ENCODE results near the gene CCR6. TPM values are rescaled to one million over a fixed set of nuclear protein-coding genes. Genes with fewer than 3 reads are reported as not detected.

Gene CCR6
- polyA plus RNA-seq, 1 donor = 5.9 TPM

DNA sequence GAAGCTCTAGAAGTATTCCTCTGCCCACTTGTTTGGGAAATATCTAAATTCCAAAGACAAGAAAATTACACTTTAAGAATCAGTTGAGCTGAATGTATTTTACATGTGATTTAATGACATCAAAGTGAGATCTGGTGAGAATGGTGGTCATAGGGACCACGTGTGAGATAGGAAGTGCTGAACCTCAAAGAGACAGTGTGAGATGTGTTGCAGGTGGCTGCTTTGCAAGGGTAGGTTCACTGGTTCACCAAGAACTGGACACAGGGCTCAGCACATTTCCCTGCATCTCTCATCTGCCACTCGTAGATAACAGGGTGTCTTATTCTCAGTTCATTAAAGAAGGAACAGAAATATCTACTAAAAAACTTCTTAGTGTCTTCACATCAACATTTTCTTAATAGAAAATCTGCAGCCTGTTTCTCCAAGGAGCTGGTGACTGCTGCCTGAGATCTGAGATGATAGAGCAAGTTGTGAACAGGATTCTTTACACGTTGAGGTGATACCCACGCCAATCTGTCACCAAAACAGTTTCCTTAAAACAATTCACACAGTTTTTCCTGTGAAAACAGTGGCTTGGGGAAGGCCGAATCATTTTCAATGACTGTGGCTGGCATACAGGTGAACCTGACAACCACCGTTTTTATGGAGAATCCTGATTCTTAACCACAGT lies 7.2 kb downstream of the CCR6 start:
- Histone ChIP-seq H3K27ac (ENCODE audit: low read length) (no peak overlapping the region), H3K9me3 (ENCODE audit: control insufficient read depth, low read depth, low read length) (no peaks in the 10 kb centered on the region), H3K36me3 (ENCODE audit: control insufficient read depth, insufficient read depth, low read length) (no peaks in the 10 kb centered on the region), H3K4me3 (ENCODE audit: low read length) (no peak overlapping the region), H3K4me1 (ENCODE audit: control insufficient read depth, insufficient read depth, low read length) (peaks cover 4% of the 10 kb centered on the region), H3K27me3 (ENCODE audit: control insufficient read depth, insufficient read depth, low read length) (no peaks in the 10 kb centered on the region)
- WGBS (ENCODE audit: insufficient coverage, low lambda C conversion rate) = no CpG with 5 or more reads among the region's 6 CpGs
- DNase-seq = no peak

DNA sequence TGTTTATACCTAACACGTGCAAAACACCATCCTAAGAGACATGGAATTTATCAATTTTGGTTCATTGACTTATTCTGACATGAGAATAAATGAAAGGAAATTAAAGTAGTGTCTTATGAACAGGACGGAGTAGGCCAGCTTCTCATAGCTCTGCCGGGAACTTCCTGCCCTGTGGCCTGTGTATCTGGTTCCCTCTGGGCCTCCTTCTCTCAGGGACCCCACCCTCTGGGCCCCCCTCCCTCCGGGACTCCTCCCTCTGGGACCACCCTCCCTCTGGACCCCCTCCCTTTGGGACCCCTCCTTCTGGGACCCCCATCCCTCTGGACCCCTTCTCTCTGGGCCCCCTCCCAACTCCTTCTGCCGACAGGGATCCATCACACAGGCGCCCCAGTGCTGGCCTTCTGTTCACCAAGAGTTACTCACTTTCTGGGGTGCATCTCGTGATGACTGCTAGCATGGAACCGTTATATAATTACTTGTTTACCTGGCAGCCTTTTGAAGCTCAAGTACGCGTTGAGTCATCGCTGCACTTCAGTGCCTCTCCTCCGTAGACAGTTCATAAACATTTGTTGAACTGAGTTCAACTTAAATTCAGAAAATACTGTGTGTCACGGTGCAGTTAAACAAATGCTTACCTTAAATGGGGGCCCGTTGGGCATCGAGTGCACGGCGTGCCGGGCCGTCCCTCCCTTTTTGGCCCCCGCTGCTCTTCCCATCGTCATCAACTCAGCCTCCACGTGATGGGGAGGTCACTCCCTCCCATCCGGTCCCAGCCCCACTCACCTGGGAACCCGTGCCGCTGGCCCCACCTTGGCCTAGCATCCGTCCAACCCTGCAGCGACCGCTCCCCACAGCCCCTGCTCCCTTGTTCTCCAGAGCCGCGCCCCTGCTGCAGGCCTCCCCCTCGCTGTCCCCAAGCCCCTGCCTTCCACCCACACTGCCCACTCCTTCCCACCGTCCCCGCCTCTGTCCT lies 8.1 kb downstream of the CCR6 start:
- WGBS (ENCODE audit: insufficient coverage, low lambda C conversion rate) = 63% methylated on average over 1 of the region's 33 CpGs
- H3K27ac ChIP-seq (ENCODE audit: low read length) = no peak overlapping the region
- no peak for DNase-seq
- H3K27me3 ChIP-seq (ENCODE audit: control insufficient read depth, insufficient read depth, low read length) = no peaks in the 10 kb centered on the region
- H3K9me3 ChIP-seq (ENCODE audit: control insufficient read depth, low read depth, low read length) = no peaks in the 10 kb centered on the region
- no peak overlapping the region for H3K4me3 ChIP-seq (ENCODE audit: low read length)
- H3K4me1 ChIP-seq (ENCODE audit: control insufficient read depth, insufficient read depth, low read length) = peaks cover 4% of the 10 kb centered on the region
- no peaks in the 10 kb centered on the region for H3K36me3 ChIP-seq (ENCODE audit: control insufficient read depth, insufficient read depth, low read length)

DNA sequence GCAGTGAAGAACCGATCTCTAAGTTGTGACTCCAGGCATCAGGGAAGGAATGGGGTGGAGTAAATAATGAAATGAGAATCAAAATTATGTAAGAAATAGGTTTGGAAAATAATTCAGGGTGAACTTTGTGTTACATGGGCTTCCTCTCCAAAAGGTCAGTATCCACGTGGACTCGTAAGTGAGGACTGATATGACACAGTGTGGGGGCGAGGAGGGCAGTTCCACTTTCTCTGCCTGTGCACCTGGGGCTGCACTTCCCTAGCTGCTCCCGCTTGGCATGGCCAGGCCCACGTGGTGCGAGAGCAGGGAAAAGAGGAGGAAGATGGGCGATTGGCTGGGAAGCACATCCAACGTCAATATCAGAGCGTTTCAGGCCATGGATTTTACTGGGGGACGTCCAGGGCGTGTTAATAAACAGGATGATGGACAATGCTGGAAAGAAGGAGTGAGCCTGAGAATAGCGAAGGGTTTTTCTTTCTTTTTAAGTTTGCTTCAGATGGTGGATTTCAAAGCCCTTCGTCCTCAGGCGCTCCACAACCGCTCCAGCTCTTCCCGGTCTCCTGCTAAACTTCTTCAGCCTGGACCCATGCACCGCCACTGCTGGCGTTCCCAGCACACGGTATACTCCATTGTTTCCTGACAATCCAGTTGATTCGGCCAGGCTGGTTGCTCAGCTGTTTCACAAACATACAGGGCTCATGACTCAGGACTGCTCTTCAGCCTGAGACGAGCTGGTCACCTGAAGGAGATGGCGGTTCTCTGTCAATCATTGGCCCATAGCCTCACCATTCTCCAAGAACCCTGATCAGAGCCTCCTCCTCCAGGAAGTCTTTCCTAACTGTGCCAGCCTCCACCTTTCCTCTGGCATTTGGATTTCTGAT lies 11.8 kb downstream of the CCR6 start:
- H3K27me3 ChIP-seq (ENCODE audit: control insufficient read depth, insufficient read depth, low read length) = no peaks in the 10 kb centered on the region
- peaks cover 9% of the 10 kb centered on the region for H3K36me3 ChIP-seq (ENCODE audit: control insufficient read depth, insufficient read depth, low read length)
- H3K4me1 ChIP-seq (ENCODE audit: control insufficient read depth, insufficient read depth, low read length) = no peaks in the 10 kb centered on the region
- H3K4me3 ChIP-seq (ENCODE audit: low read length) = no peak overlapping the region
- H3K9me3 ChIP-seq (ENCODE audit: control insufficient read depth, low read depth, low read length) = no peaks in the 10 kb centered on the region
- no CpG with 5 or more reads among the region's 23 CpGs for WGBS (ENCODE audit: insufficient coverage, low lambda C conversion rate)
- no peak for DNase-seq
- H3K27ac ChIP-seq (ENCODE audit: low read length) = no peak overlapping the region

DNA sequence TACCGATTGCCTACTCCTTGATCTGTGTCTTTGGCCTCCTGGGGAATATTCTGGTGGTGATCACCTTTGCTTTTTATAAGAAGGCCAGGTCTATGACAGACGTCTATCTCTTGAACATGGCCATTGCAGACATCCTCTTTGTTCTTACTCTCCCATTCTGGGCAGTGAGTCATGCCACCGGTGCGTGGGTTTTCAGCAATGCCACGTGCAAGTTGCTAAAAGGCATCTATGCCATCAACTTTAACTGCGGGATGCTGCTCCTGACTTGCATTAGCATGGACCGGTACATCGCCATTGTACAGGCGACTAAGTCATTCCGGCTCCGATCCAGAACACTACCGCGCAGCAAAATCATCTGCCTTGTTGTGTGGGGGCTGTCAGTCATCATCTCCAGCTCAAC lies 13.5 kb downstream of the CCR6 start:
- Histone ChIP-seq H3K27ac (ENCODE audit: low read length) (no peak overlapping the region), H3K4me1 (ENCODE audit: control insufficient read depth, insufficient read depth, low read length) (peaks cover 10% of the 10 kb centered on the region), H3K36me3 (ENCODE audit: control insufficient read depth, insufficient read depth, low read length) (peaks cover 9% of the 10 kb centered on the region), H3K9me3 (ENCODE audit: control insufficient read depth, low read depth, low read length) (no peaks in the 10 kb centered on the region), H3K4me3 (ENCODE audit: low read length) (no peak overlapping the region), H3K27me3 (ENCODE audit: control insufficient read depth, insufficient read depth, low read length) (no peaks in the 10 kb centered on the region)
- no peak for DNase-seq
- no CpG with 5 or more reads among the region's 13 CpGs for WGBS (ENCODE audit: insufficient coverage, low lambda C conversion rate)

DNA sequence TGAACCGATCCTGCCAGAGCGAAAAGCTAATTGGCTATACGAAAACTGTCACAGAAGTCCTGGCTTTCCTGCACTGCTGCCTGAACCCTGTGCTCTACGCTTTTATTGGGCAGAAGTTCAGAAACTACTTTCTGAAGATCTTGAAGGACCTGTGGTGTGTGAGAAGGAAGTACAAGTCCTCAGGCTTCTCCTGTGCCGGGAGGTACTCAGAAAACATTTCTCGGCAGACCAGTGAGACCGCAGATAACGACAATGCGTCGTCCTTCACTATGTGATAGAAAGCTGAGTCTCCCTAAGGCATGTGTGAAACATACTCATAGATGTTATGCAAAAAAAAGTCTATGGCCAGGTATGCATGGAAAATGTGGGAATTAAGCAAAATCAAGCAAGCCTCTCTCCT lies 14.2 kb downstream of the CCR6 start:
- Histone ChIP-seq H3K4me3 (ENCODE audit: low read length) (no peak overlapping the region), H3K27ac (ENCODE audit: low read length) (no peak overlapping the region), H3K4me1 (ENCODE audit: control insufficient read depth, insufficient read depth, low read length) (peaks cover 16% of the 10 kb centered on the region), H3K27me3 (ENCODE audit: control insufficient read depth, insufficient read depth, low read length) (no peaks in the 10 kb centered on the region), H3K9me3 (ENCODE audit: control insufficient read depth, low read depth, low read length) (no peaks in the 10 kb centered on the region), H3K36me3 (ENCODE audit: control insufficient read depth, insufficient read depth, low read length) (peaks cover 9% of the 10 kb centered on the region)
- WGBS (ENCODE audit: insufficient coverage, low lambda C conversion rate) = no CpG with 5 or more reads among the region's 10 CpGs
- no peak for DNase-seq

DNA sequence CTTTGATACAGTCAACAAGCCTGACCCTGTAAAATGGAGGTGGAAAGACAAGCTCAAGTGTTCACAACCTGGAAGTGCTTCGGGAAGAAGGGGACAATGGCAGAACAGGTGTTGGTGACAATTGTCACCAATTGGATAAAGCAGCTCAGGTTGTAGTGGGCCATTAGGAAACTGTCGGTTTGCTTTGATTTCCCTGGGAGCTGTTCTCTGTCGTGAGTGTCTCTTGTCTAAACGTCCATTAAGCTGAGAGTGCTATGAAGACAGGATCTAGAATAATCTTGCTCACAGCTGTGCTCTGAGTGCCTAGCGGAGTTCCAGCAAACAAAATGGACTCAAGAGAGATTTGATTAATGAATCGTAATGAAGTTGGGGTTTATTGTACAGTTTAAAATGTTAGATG lies 15.0 kb downstream of the CCR6 start:
- no peaks in the 10 kb centered on the region for H3K9me3 ChIP-seq (ENCODE audit: control insufficient read depth, low read depth, low read length)
- no peaks in the 10 kb centered on the region for H3K27me3 ChIP-seq (ENCODE audit: control insufficient read depth, insufficient read depth, low read length)
- H3K36me3 ChIP-seq (ENCODE audit: control insufficient read depth, insufficient read depth, low read length) = peaks cover 9% of the 10 kb centered on the region
- no peak overlapping the region for H3K4me3 ChIP-seq (ENCODE audit: low read length)
- no peak overlapping the region for H3K27ac ChIP-seq (ENCODE audit: low read length)
- DNase-seq = no peak
- H3K4me1 ChIP-seq (ENCODE audit: control insufficient read depth, insufficient read depth, low read length) = peaks cover 16% of the 10 kb centered on the region
- WGBS (ENCODE audit: insufficient coverage, low lambda C conversion rate) = no CpG with 5 or more reads among the region's 6 CpGs

DNA sequence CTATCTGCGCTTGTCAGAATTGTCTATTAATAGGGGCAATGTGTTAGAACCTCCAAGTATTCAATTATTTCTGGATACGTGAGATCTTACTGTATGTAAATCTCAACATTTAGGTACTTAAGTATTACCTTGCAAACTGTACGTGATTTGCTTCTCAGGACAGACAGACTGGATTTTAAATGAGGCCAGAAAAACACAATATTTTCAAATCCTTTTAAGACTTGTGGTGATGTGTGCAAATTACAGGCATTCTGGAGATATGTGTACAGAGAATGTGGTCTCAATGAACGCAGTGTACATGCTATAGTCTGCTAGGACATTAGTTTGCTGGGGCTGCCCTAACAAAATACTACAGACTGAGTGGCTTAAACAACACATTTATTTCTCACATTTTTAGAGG lies 16.9 kb downstream of the CCR6 start:
- H3K27ac ChIP-seq (ENCODE audit: low read length) = no peak overlapping the region
- no CpG with 5 or more reads among the region's 4 CpGs for whole genome bisulfite sequencing (ENCODE audit: insufficient coverage, low lambda C conversion rate)
- no peak for DNase-seq
- no peaks in the 10 kb centered on the region for H3K27me3 ChIP-seq (ENCODE audit: control insufficient read depth, insufficient read depth, low read length)
- H3K4me1 ChIP-seq (ENCODE audit: control insufficient read depth, insufficient read depth, low read length) = peaks cover 16% of the 10 kb centered on the region
- H3K9me3 ChIP-seq (ENCODE audit: control insufficient read depth, low read depth, low read length) = peaks cover 2% of the 10 kb centered on the region
- no peak overlapping the region for H3K4me3 ChIP-seq (ENCODE audit: low read length)
- H3K36me3 ChIP-seq (ENCODE audit: control insufficient read depth, insufficient read depth, low read length) = peaks cover 9% of the 10 kb centered on the region

DNA sequence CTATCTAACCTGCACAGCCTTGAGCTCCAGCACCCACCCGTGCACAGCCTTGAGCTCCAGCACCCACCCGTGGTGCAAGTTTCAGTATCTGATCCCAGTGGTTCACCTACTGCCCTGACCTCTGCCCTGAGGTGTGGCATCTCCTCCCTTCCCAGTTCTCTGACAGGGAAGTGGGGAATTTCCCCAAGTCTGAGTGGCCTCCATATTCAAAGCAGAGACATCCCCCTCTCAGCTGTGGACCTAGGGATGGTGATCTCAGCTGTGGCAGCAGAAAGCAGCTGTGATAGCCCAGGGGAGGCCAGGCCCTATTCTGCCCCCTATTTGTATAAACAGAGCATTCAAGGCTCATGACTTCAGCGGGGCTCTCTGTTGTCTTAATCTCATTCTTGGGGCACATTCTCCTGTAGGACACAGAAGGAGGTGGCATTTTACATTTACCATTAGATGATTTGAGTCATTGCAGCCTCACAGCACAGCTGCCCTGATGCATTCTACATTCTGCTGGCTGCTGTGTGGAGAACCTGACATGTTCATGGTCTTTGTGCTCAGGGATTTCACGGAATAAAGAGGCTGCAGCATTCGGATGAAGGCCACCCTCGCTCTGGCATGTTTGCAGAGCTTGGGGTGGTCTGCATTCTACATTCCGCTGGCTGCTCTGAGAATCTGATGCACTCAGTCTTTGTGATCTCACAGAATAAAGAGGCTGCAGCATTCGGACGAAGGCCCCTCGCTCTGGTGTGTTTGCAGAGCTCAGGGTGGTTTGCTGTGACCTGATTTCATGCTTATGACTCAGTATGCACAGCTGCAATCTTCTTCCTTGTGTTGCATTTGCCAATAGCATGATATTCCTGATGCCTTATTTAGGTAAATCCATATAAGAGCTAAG lies 17.9 kb downstream of the CCR6 start:
- no CpG with 5 or more reads among the region's 10 CpGs for WGBS (ENCODE audit: insufficient coverage, low lambda C conversion rate)
- Histone ChIP-seq H3K27ac (ENCODE audit: low read length) (no peak overlapping the region), H3K4me3 (ENCODE audit: low read length) (no peak overlapping the region), H3K9me3 (ENCODE audit: control insufficient read depth, low read depth, low read length) (peaks cover 2% of the 10 kb centered on the region), H3K36me3 (ENCODE audit: control insufficient read depth, insufficient read depth, low read length) (peaks cover 9% of the 10 kb centered on the region), H3K4me1 (ENCODE audit: control insufficient read depth, insufficient read depth, low read length) (peaks cover 16% of the 10 kb centered on the region), H3K27me3 (ENCODE audit: control insufficient read depth, insufficient read depth, low read length) (no peaks in the 10 kb centered on the region)
- peak in 1 of 2 donors; percentile 59 for DNase-seq

DNA sequence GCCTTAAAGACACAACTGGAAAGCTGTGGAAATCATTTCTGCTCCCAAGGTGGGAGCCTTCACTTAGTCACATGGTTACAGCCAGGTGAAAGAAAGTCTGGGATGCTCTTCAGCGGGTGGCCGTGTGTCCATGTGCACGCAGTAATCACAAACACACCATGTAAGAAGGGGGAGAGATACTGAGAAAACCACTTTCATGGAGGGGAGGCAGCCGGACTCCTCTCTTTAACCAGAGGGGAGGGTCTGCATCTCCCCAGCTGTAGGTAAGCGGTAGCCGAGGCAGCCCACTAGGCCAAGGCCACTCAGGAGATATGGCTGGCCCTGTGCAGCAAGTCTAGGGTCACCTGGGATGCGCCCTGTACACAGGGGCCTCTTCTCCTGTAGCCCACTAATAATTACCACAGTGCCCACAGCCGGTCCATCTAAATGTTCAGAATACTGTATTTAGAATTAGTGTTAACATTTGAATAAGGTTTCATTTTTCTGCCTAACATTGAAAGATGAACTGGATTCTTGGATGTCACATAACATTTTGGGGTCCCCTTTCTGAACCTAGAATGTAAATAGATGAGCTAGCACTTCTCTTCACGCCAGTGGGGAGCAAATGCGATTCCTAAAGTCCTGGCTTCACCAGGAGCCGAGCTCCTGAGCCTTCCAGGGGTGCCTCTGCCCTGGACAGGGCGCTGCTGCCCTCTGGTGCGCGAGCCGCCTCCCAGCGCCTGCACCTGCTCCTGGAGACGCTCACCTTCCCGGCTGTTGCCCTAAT lies 19.0 kb downstream of the CCR6 start:
- Histone ChIP-seq H3K4me1 (ENCODE audit: control insufficient read depth, insufficient read depth, low read length) (peaks cover 16% of the 10 kb centered on the region), H3K4me3 (ENCODE audit: low read length) (no peak overlapping the region), H3K27ac (ENCODE audit: low read length) (no peak overlapping the region), H3K9me3 (ENCODE audit: control insufficient read depth, low read depth, low read length) (peaks cover 2% of the 10 kb centered on the region), H3K36me3 (ENCODE audit: control insufficient read depth, insufficient read depth, low read length) (peaks cover 3% of the 10 kb centered on the region), H3K27me3 (ENCODE audit: control insufficient read depth, insufficient read depth, low read length) (peaks cover 2% of the 10 kb centered on the region)
- WGBS (ENCODE audit: insufficient coverage, low lambda C conversion rate) = no CpG with 5 or more reads among the region's 18 CpGs
- DNase-seq = peak; percentile 48 to 60
